CD4-positive, alpha-beta memory T cell (primary cell): ENCODE data around the gene EID2B. TPM values are rescaled to one million over a fixed set of nuclear protein-coding genes. Genes with fewer than 3 reads are reported as not detected.

Experiments
- CTCF ChIA-PET: fragments of 350-600 bp; sonication (Branson Sonifier 250); formaldehyde crosslinking; loops from one replicate; lab custom pipeline; 2021; ENCODE audit warnings: inconsistent platforms; ENCODE audit not compliant: partially characterized antibody; lab: Charles Lee
- POLR2A ChIA-PET: fragments of 350-600 bp; sonication (Branson Sonifier 250); formaldehyde crosslinking; loops from one replicate; lab custom pipeline; 2021; ENCODE audit not compliant: partially characterized antibody; lab: Charles Lee
- DNase-seq, 5 donors: peaks; one replicate each; pipeline versions ENCODE4 v3.0.0 to v3.0.0-alpha.2; 2020 to 2022; ENCODE audit warnings: mixed read lengths in 1 of 5
- H3K27ac ChIP-seq: one replicate; pipeline ENCODE4 v1.7.0; 2013; ENCODE audit warnings: low read depth, low read length
- H3K27me3 ChIP-seq: 2 replicates; pipeline ENCODE4 v1.7.0; 2013; ENCODE audit warnings: mild to moderate bottlenecking, low read length, moderate library complexity; ENCODE audit not compliant: insufficient read depth
- H3K36me3 ChIP-seq: 2 replicates; pipeline ENCODE4 v1.7.0; 2013; ENCODE audit warnings: mild to moderate bottlenecking, low read length, moderate library complexity; ENCODE audit not compliant: insufficient read depth
- H3K4me1 ChIP-seq: 2 replicates; pipeline ENCODE4 v1.7.0; 2013; ENCODE audit warnings: mild to moderate bottlenecking, low read length, moderate library complexity; ENCODE audit not compliant: insufficient read depth
- H3K4me3 ChIP-seq, 2 donors: one replicate each; pipeline ENCODE4 v1.7.0; 2013; ENCODE audit warnings: low read length in 2 of 2, mild to moderate bottlenecking in 1 of 2
- H3K9me3 ChIP-seq, 2 donors: one replicate each; pipeline ENCODE4 v1.7.0; 2013; ENCODE audit warnings: low read length in 2 of 2, control low read depth in 1 of 2; ENCODE audit not compliant: control insufficient read depth in 1 of 2
- H3K27ac Mint-ChIP-seq, 7 donors: one replicate each; pipeline ENCODE4 v1.8.0; 2020 to 2021; ENCODE audit warnings: mixed read lengths in 7 of 7, mild to moderate bottlenecking in 6 of 7, inconsistent platforms in 3 of 7, moderate library complexity in 3 of 7
- H3K27me3 Mint-ChIP-seq, 2 donors: one replicate each; pipeline ENCODE4 v1.8.0; 2020 to 2021; ENCODE audit warnings: mixed read lengths in 2 of 2
- H3K36me3 Mint-ChIP-seq, 2 donors: one replicate each; pipeline ENCODE4 v1.8.0; 2020 to 2021; ENCODE audit warnings: mixed read lengths in 2 of 2, inconsistent platforms in 1 of 2, mild to moderate bottlenecking in 1 of 2
- H3K4me1 Mint-ChIP-seq, 4 donors: one replicate each; pipeline ENCODE4 v1.8.0; 2020 to 2021; ENCODE audit warnings: mixed read lengths in 4 of 4, mild to moderate bottlenecking in 1 of 4
- H3K4me3 Mint-ChIP-seq, 8 donors: one replicate each; pipeline ENCODE4 v1.8.0; 2020 to 2021; ENCODE audit warnings: mixed read lengths in 8 of 8, mild to moderate bottlenecking in 7 of 8, moderate library complexity in 6 of 8, inconsistent platforms in 3 of 8
- H3K9me3 Mint-ChIP-seq, 8 donors: one replicate each; pipeline ENCODE4 v1.8.0; 2020 to 2021; ENCODE audit warnings: mixed read lengths in 8 of 8, mild to moderate bottlenecking in 5 of 8, inconsistent platforms in 3 of 8, moderate library complexity in 1 of 8
- intact Hi-C: fragments of 100-400 bp; cut with micrococcal nuclease; formaldehyde crosslinking; loops from one replicate; pipeline ENCODE4 v1.15.1; 2023
- polyA plus RNA-seq, 2 donors: library from polyadenylated mRNA; unstranded; fragments of 300-500 nt; fragmentation: Illumina TruSeq; gene quantifications; one replicate each; pipeline ENCODE4 v1.2.3, GENCODE V29; 2021
- total RNA-seq, 2 experiments: library from RNA; stranded (reverse); gene quantifications; one replicate each; pipeline ENCODE4 v1.2.3, GENCODE V29; 2021

EID2B gene
- total and polyA plus RNA-seq, 4 experiments from 2014 or later = 6.1 to 8.8 (median 7.7) TPM

DNA sequence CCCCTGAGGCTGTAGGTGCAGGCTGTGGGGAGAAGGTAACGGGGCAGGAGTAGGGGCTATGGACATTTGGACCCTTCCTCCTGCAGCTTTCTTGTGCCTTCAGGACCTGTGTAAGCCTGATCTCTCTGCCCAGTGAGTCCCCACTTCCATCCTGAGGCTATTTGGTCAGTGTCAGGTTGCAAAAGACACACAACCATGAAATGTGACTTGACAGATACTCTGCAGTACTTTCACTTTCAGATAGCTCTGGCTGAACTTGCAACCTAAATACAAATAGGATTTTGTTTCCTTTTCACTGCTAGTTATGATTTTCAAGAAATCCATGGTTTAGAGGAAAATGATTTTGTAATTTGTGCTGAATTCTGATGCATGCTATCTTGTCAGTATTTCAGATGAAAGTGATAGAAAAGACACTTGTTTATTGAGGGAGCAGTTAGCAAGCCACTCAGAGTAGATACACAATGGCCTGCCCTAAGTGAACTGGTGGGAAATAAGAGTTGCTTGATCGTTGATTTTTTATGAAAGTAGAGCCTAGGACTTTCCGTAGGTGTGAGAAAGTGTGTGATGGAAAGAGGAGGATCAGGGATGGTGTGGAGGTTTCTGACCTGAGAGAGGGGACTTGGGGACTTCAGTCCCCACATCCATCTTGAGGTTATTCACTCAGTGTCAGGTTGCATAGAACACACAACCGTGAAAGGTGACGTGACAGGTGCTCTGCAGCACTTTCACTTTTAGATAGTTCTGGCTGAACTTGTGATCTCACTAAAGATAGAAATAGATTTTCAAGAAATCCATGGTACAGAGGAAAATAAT lies 25.4 kb upstream of the EID2B start:
- Histone ChIP-seq H3K4me1 (peaks cover 23% of the 10 kb centered on the region), H3K27ac (peak overlapping the region; percentile 16), H3K27me3 (no peaks in the 10 kb centered on the region), H3K4me3 (peak overlapping the region; percentile 37 to 41), H3K36me3 (no peaks in the 10 kb centered on the region), H3K9me3 (no peaks in the 10 kb centered on the region)
- DNase-seq = peak in 4 of 5 donors; percentile 26 to 66 (median 43)
- Mint-ChIP-seq H3K27ac (peak overlapping the region; percentile 77 to 99 (median 96)), H3K9me3 (peaks cover 0 to 2% (median 0%) of the 10 kb centered on the region in 8 donors), H3K27me3 (no peaks in the 10 kb centered on the region), H3K4me1 (peaks cover 21 to 25% (median 22%) of the 10 kb centered on the region in 4 donors), H3K36me3 (no peaks in the 10 kb centered on the region), H3K4me3 (peak overlapping the region; percentile 79 to 93 (median 85))
- ChIA-PET POLR2A (interaction anchor here (0.8 to 1.2 kb wide), 2 partner anchors 19 to 113 kb away, joined by 3 to 4 read pairs; partner anchors contain the start of gene SUPT5H), CTCF (no interaction called here)
- intact Hi-C loops = loop anchor here (2.0 kb wide), 1 partner anchor 115 kb away; no protein-coding TSS in a partner anchor

DNA sequence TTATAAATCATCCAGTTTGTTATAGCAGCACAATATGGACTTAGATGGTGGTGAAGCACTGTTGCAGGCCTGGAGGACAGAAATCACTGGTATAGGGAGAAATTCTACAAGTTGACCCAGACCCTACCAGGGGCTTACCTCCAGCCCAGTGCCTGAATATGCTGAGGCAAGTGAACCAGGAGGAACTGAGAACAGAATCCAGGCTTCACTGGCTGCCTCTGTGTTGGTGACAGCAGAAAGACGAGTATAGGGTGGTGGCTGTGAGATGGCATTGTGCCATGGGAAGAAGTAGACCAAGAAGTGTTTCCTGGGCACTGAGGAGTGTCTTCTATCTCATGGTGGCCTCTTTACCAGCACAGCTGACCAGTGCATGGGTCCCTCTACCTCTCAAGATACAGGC lies 23.2 kb upstream of the EID2B start:
- Mint-ChIP-seq H3K4me1 (peaks cover 21 to 25% (median 22%) of the 10 kb centered on the region in 4 donors), H3K4me3 (no peak overlapping the region), H3K27me3 (no peaks in the 10 kb centered on the region), H3K36me3 (no peaks in the 10 kb centered on the region), H3K9me3 (no peaks in the 10 kb centered on the region), H3K27ac (peak overlapping the region in 1 of 7 donors; percentile 41)
- Histone ChIP-seq H3K27ac (no peak overlapping the region), H3K27me3 (no peaks in the 10 kb centered on the region), H3K4me1 (peaks cover 23% of the 10 kb centered on the region), H3K4me3 (no peak overlapping the region), H3K36me3 (no peaks in the 10 kb centered on the region), H3K9me3 (no peaks in the 10 kb centered on the region)
- intact Hi-C loops = no loop called here
- ChIA-PET CTCF (interaction anchor here (6.9 kb wide), 1 partner anchor 118 kb away, joined by 100 read pairs; no protein-coding TSS in a partner anchor), POLR2A (no interaction called here)
- no peak for DNase-seq

DNA sequence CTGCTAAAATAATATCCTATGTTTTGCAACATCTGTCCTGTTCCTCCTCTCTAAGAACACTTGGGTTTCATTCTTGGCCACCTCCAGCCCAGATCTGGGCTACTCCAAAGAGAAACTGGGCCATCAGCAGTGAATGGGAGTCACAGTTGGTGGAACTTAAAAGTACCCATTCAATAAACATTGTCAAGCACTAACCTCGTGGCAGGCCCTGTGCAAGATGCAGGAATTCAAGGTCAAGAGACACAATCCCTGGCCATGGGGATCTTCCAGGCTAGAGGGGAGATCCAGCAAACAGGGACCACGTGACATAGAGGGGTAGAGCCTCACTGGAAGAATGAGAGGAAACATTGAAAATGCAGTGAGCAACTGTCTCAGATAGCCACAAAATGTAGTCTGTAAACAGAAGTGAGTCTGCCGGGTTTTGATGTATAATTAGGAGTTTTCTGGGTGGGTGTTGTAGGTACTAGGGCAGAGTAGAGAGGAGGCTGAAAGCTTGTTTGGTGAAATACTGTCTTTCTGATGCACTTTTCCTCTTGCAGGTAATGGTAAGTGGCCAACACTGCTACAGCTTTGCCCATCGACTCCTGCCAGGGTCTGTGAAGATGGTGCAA lies 22.2 kb upstream of the EID2B start:
- Histone ChIP-seq H3K4me1 (peaks cover 23% of the 10 kb centered on the region), H3K27me3 (no peaks in the 10 kb centered on the region), H3K9me3 (no peaks in the 10 kb centered on the region), H3K36me3 (no peaks in the 10 kb centered on the region), H3K4me3 (no peak overlapping the region), H3K27ac (no peak overlapping the region)
- Mint-ChIP-seq H3K27ac (no peak overlapping the region), H3K4me1 (peaks cover 21 to 25% (median 22%) of the 10 kb centered on the region in 4 donors), H3K4me3 (no peak overlapping the region), H3K9me3 (no peaks in the 10 kb centered on the region), H3K36me3 (no peaks in the 10 kb centered on the region), H3K27me3 (no peaks in the 10 kb centered on the region)
- DNase-seq = no peak
- ChIA-PET POLR2A (no interaction called here), CTCF (interaction anchor here (1.1 to 6.9 kb wide), 2 partner anchors 73 to 119 kb away, joined by 3 to 100 read pairs; no protein-coding TSS in a partner anchor)
- intact Hi-C loops = loop anchor here (5.0 kb wide), 1 partner anchor 72 kb away; no protein-coding TSS in a partner anchor

DNA sequence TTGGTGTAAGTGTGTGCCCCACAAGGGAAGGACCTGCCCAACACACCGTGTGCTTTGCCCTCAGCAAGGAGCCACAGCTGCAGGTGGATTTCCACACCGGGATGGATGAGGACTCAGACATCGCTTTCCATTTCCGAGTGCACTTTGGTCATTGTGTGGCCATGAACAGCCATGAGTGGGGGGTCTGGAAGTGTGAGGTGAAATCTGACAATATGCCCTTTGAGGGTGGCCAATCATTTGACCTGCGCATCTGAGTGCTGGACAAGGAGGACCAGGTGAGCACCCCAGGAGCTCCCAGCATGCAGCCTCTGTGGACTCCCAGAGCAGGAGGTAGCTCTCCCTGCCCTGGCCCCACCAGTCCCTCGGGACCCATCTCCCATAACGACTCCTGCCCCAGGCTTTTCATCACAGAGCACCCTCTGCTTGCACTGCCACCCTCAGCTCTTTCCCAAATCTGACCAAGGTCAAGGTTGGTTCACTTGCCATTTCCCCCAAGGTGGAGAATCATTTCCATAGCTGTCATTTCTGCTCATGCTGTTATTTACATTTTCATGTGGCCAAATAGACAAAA lies 20.5 kb upstream of the EID2B start:
- intact Hi-C loops = loop anchor here (5.0 kb wide), 1 partner anchor 74 kb away; no protein-coding TSS in a partner anchor
- H3K27ac Mint-ChIP-seq = no peak overlapping the region
- H3K9me3 ChIP-seq = no peaks in the 10 kb centered on the region
- peaks cover 9 to 13% (median 10%) of the 10 kb centered on the region in 4 donors for H3K4me1 Mint-ChIP-seq
- H3K4me1 ChIP-seq = peaks cover 11% of the 10 kb centered on the region
- H3K36me3 ChIP-seq = no peaks in the 10 kb centered on the region
- no peak overlapping the region for H3K27ac ChIP-seq
- H3K27me3 ChIP-seq = no peaks in the 10 kb centered on the region
- H3K9me3 Mint-ChIP-seq = no peaks in the 10 kb centered on the region
- ChIA-PET CTCF (interaction anchor here (0.8 to 6.9 kb wide), 3 partner anchors 20 to 213 kb away, joined by 3 to 100 read pairs (median 5); partner anchors contain the start of gene EID2B), POLR2A (interaction anchor here (0.7 kb wide), 1 partner anchor 117 kb away, joined by 3 read pairs; the partner anchor contains the start of gene RPS16)
- DNase-seq = no peak
- H3K4me3 Mint-ChIP-seq = no peak overlapping the region
- no peaks in the 10 kb centered on the region for H3K36me3 Mint-ChIP-seq
- H3K27me3 Mint-ChIP-seq = no peaks in the 10 kb centered on the region
- H3K4me3 ChIP-seq = no peak overlapping the region

DNA sequence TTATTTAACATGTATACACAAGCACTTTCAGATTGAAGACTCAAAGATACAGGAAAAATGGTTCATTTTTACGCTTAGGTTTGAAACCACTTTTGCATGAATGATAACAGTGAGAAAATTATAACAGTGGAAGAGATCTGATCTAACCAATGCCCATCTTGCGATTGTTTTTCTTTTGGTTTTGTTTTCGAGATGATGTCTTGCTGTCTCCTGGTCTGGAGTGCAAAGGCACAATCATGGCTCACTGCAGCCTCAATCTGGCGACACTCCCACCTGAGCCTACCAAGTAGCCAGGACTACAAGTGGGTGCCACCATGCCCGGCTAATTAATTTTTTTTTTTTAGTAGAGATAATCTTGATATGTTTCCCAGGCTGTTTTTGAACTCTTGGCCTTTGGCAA lies 17.5 kb upstream of the EID2B start:
- CTCF ChIA-PET = interaction anchor here (1.1 to 6.9 kb wide), 4 partner anchors 8 to 123 kb away, joined by 4 to 100 read pairs (median 7); no protein-coding TSS in a partner anchor
- Mint-ChIP-seq H3K36me3 (no peaks in the 10 kb centered on the region), H3K4me1 (peaks cover 11 to 20% (median 16%) of the 10 kb centered on the region in 4 donors), H3K27me3 (peaks cover 0 to 2% of the 10 kb centered on the region in 2 donors), H3K4me3 (no peak overlapping the region), H3K9me3 (no peaks in the 10 kb centered on the region), H3K27ac (no peak overlapping the region)
- Histone ChIP-seq H3K4me1 (peaks cover 18% of the 10 kb centered on the region), H3K27ac (no peak overlapping the region), H3K27me3 (no peaks in the 10 kb centered on the region), H3K36me3 (no peaks in the 10 kb centered on the region), H3K9me3 (no peaks in the 10 kb centered on the region), H3K4me3 (no peak overlapping the region)
- intact Hi-C loops = loop anchor here (5.0 kb wide), 1 partner anchor 77 kb away; no protein-coding TSS in a partner anchor
- DNase-seq = no peak
- POLR2A ChIA-PET = interaction anchor here (1.5 kb wide), 1 partner anchor 8 kb away, joined by 3 read pairs; no protein-coding TSS in a partner anchor

DNA sequence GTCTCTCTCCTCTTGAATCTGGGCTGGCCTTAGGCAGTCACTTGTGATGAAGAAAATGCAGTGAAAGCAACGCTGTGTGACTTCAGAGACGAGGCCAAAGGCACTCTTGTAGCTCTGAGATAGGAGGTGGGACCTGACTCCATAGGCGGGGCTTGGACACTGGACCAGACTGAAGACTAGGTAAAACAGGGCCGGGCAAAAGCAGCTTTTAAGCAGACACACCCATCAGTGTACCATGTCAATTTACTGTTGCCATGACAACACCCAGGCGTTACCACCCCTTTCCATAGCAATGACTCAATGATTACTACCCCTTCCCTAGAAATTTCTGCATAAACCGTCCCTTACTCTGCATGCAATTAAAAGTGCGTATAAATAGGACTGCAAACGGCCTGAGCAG lies 13.9 kb upstream of the EID2B start:
- peaks cover 25 to 50% (median 37%) of the 10 kb centered on the region in 4 donors for H3K4me1 Mint-ChIP-seq
- intact Hi-C loops = no loop called here
- POLR2A ChIA-PET = no interaction called here

More for the DNA sequence above, 13.9 kb upstream of the EID2B start:
- CTCF ChIA-PET = interaction anchor here (4.1 kb wide), 1 partner anchor 127 kb away, joined by 39 read pairs; no protein-coding TSS in a partner anchor
- no peak overlapping the region for H3K4me3 ChIP-seq
- no peaks in the 10 kb centered on the region for H3K36me3 Mint-ChIP-seq
- peak overlapping the region in 2 of 8 donors; percentile 30 to 32 for H3K4me3 Mint-ChIP-seq
- no peaks in the 10 kb centered on the region for H3K27me3 ChIP-seq
- no peak for DNase-seq
- H3K27ac ChIP-seq = no peak overlapping the region
- H3K9me3 Mint-ChIP-seq = no peaks in the 10 kb centered on the region
- H3K27me3 Mint-ChIP-seq = peaks cover 0 to 2% of the 10 kb centered on the region in 2 donors
- H3K27ac Mint-ChIP-seq = peak overlapping the region in 4 of 7 donors; percentile 47 to 82 (median 62)
- peaks cover 45% of the 10 kb centered on the region for H3K4me1 ChIP-seq
- no peaks in the 10 kb centered on the region for H3K36me3 ChIP-seq
- H3K9me3 ChIP-seq = no peaks in the 10 kb centered on the region
